Measurements from ENCODE around the gene PPP1R2.
"Not testable (repeated sequence)": the region's sequence is repeated elsewhere in the genome, so short reads cannot be mapped to it uniquely, and the experiment has no call there.

PPP1R2 gene

DNA sequence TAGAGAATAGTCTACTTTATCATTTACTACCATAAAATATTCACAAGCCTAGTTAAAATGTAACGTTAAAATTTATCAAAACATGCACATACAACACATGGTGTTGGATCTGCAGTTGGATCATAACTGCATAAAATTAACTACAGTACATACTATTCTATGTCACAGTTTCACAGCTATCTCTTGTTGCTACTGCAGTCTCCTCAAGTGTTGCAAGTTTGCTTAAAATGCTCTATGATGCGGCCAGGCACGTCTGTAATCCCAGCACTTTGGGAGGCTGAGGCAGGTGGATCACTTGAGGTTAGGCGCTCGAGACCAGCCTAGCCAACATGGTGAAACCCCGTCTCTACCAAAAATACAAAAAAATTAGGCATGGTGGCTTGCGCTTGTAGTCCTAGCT, 10.3 kb downstream of the PPP1R2 start:
- no peak for DNase-seq

DNA sequence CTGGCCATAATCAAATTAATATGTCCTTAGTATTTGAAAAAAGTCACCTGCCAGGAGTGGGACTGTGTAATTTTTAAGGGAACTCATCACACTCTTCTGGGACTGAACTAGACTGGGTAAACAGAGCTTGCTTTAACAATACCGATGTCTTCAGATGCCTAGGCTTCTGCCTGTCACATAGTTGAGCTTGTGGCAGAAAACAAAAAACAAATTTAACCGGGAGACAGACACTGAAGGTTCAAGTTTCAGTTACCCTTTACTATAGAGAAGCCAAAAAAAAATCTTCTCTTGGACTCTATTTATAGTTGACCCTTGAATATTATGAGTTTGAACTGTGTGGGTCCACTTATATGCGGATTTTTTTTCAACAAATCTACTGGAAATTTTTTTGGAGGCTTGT, 10.8 kb downstream of the PPP1R2 start:
- no peak for DNase-seq

DNA sequence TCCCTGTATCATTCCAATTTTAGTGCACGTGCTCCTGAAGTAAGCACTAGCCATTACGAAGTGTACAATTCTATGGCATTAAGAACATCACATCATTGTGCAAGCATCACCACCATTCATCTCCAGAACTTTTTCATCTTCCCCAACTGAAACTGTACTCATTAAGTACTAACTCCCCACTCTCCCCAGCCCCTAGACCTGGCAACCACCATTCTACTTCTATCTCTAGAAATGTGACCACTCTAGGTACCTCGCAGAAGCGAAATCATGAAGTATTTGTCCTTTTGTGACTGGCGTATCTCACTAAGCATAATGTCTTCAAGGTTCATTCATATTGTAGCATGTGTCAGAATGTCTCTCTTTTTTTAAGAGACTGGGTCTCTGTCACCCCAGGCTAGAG, 11.4 kb downstream of the PPP1R2 start:
- no peak for DNase-seq

DNA sequence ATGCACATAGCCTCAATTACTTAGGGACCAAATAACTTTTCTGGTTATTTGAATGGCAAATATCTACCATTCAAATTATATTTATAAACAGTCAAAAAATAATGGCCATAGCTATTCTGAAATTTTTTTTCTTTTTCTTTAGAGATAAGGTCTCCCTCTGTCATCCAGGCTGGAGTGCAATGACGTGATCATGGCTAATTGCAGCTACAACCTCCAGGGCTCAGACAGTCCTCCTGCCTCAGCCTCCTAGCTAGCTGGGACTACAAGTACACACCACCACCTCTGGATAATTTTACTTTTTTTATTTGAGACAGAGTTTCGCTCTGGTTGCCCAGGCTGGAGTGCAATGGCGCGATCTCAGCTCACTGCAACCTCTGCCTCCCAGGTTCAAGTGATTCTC, 16.6 kb downstream of the PPP1R2 start:
- no peak for DNase-seq

DNA sequence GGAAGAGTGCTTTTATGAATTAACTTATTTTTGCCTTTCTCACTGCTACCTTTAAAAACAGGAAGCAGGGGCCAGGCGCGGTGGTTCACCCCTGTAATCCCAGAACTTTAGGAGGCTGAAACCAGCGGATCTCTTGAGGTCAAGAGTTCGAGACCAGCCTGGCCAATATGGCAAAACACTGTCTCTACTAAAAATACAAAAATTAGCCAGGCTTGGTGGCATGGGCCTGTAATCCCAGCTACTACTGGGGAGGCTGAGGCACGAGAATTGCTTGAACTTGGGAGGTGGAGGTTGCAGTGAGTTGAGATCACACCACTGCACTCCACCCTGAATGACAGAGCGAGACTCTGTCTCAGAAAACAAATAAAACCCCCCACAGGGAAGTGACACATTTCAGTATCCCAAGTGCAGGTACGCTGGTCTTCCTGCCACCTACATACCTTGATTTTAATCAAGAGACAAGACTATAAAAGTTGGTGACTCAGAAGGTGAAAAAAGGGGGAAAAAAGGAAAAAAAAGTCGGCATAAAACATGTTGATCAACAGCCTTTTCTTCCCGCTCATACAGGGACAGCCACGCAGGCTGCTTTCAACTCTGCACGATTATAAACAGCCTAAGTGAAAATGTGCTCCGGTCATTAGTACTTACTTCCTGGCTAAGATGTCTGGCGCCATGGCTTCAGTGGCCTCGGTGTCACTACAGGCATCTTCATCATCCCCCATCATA, 18.8 kb downstream of the PPP1R2 start:
- DNase-seq: no peak

DNA sequence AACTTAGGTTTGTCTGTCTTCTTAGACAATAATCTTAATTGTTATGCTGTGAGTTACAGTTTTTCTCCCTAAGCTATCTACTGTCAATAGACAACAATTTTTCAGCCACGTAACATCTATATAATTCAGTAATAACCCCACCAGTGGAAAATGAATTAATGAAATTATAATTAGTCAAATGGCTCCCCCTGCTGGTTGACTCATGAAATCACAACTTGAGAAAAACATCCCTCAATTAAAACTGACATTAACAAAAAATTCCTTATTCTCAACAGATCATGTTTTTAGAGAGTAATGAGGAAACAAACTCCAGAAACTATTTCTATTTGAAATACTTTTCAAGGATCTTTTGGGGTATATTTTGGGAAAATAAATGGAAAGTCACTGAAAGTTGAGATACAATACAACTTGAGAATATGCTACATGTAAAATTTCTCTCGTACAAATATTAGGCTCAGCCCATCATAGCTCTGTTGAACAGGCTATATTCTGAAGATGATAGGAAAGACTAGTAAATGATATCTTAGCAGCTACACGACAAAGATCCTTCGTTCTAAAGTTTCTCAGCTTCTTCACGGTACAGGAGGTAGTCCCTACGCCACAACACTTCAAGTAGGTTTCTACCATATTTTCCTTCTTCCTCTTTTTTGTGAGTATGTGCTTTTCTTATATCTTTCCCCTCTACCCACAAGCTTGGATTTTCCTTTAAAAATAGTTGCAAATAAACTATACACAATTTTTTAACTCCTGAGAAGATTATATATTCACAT, 20.7 kb downstream of the PPP1R2 start:
- DNase-seq: peak; percentile 82

DNA sequence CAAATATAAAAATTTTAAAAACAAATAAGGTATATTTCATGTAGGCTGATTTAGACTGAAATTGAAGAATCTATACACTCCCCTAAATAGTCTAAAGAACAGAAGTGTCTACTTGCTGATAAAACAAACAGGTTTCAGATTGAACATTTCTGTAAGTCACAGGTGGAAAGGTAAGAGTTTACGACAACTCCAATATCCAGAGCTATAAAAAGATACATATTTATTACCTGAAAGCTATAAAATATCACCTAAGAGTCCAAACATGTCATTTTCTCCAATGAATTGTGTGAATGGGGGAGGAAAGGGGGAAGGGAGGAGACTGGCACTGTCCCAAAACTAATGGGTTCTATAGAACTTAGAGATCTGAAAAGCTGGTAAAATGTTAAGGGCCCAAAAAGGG, 26.1 kb downstream of the PPP1R2 start:
- no peak for DNase-seq

DNA sequence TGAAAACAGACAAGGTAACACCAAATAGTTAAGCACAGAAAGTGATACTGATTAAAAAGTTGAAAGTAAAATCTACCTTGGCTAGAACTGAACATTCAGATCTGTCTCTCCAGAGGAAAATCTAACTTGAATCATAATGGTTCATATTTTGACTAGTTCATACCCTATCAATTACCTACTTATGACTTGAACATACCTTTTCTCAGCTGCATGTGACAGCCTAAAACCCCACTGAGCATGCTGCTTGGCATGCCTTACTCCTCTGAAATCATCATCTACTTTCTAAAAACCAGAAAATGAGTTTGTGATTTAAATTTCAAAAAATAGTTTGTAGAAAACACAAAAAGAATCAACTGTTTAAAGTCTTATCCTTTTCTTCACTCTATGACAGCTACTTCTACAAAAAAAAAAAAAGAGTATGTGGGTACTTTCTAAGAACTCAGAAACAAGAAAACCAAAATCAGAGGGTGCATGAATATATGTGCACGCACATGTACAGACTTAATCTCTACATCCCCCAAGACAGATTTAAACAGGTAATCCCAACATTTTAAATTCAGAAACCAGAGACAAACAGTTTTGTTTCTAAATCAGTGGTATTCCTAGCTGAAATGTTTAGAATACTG, 28.4 kb downstream of the PPP1R2 start:
- not testable (repeated sequence) for DNase-seq

DNA sequence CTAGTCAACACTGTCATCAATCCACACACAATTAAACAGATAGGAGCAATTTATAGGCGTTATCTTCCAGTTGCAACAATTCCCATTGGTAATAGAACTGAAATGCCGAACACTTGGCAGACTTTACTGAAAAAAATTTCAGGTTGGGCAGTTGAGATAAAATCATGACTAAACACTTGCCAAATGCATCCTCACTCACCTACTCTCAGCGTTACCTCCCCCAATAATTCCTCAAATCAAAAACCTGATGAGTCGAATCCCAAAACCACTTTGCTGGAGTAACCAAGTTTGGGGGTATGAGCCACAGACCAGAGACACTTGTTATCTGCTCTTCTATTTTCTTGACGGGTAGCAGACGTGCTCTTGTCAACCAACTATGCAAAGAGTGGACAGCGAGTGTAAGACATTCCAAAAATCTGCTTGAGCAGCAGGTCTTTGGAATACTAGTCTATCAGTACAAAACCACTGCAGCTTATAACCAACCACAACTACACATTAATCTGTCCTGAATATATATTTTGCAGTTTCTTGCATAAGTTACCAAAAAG, 30.3 kb downstream of the PPP1R2 start:
- no peak for DNase-seq

DNA sequence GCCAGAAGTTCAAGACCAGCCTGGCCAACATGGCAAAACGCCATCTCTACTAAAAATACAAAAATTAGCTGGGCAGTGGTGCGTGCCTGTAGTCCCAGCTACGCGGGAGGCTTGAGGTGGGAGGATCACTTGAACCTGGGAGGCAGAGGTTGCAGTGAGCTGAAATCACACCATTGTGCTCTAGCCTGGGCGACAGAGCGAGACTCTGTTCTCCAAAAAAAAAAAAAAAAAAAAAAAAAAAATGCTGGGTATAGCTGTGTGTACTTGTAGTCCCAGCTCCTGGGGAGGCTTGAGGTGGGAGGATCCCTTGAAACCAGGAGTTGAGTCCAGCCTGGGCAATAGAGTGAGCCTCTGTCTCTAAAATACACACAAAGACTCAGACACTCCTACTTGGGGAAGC, 32.0 kb downstream of the PPP1R2 start:
- no peak for DNase-seq

DNA sequence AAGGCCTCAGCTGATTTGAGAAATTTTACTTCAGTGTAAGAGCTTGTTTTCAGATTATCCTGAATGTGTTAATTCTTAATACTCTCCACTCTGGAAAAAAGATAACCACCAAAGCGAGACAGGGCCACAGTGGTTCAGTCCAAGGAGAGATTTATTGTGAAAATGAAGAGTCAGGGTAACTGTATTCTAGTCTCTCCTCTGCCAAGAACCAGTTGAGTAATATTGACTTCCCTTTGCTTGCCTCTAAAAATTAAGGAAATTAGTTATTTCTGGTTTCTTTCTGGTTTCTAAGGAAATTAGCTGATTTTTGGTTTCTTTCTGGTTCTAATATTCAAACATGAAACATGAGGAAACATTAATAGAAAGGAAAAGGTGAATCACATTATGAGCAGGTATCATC, 34.9 kb downstream of the PPP1R2 start:
- DNase-seq: peak; percentile 6

DNA sequence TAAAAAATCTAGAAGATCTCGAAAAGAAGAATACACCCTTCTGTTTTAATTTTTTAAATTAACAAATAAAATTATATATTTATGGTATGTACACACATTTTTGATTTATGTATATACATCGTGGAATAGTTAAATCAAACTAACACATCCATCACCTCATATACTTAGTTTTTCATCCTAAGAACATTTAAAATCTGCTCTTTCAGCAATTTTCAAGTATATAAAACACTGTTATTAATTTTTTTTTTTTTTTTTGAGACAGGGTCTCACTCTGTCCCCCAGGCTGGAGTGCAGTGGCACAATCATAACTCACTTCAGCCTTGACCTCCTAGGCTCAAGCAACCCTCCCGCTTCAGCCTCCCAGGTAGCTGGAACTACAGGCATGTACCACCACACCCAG, 67.5 kb downstream of the PPP1R2 start:
- no peak for DNase-seq

DNA sequence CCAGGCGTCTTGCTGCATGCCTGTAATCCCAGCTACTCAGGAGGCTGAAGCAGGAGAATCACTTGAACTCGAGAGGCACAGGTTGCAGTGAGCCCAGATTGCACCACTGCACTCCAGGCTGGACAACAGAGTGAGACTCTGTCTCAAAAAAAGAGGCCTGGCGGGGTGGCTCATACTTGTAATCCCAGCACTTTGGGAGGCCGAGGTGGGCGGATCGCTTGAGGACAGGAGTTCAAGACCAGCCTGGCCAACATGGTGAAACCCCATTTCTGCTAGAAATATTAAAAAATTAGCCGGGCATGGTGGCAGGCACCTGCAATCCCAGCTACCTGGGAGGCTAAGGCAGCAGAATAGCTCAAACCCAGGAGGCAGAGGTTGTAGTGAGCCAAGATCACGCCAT, 68.0 kb downstream of the PPP1R2 start:
- DNase-seq: not testable (repeated sequence)

DNA sequence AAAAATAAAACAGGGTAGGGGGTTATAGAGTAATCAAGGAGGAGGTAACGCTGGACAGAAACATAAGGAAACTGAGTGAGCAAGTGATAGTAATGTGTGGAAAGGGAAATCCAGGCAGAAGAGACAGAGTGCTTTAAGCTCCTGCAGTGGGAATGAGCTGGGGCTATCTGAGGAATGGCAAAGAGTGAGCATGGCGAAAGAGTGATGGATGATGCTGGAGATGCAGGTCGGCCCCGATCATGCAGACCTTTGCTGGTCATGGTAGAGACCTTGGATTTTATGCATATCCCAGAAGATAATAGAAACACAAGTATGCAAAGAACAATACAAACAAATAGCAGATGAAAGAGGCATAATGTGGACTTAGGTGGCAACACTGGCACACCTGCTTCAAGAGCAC, 74.3 kb downstream of the PPP1R2 start:
- DNase-seq: no peak

DNA sequence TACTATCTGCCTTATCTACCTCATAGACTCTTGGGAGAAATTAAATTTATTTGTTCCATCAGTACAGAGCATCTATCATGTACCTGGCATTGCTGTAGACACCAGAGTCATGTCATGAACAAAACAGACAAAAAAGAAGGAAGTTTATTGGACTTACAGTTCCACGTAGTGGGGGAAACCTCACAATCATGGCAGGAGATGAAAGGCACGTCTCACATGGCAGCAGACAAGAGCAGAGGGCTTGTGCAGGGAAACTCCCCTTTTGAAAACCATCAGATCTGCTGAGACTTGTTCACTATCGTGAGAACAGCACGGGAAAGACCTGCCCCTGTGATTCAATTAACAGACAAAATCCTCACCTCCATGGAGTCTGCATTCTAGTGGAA, 74.7 kb downstream of the PPP1R2 start:
- DNase-seq: no peak

DNA sequence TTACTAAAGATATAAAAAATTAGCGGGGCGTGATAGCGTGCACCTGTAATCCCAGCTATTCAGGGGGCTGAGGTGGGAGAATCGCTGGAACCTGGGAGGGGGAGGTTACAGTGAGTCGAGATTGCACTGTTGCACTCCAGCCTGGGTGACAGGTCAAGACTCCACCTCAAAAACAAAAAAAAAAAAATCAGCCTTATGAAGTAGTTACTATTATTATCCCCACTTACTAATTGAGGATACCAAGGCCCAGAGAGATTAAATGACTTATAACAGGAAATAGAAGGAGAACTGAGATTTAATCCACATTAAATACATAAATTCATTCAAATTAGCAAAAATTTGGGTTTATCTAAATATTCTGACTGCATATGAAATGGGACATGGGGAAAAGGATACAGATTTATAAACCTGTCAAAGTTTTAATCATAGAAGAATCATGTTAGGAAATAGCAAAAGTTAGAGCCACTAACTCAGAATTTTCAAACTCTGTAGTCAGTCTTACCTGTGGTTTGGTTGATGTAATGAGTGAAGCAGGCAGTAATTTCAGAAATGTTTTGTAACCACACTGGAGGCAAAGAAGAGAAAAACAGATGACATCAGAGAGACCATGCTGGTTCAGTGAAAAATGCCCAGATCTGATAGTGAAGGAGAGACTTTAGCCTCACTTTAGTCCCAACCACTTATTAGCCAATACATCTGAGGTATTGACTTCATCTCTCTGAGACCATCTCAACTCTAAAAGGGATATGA, 75.3 kb downstream of the PPP1R2 start:
- DNase-seq: peak; percentile 41

DNA sequence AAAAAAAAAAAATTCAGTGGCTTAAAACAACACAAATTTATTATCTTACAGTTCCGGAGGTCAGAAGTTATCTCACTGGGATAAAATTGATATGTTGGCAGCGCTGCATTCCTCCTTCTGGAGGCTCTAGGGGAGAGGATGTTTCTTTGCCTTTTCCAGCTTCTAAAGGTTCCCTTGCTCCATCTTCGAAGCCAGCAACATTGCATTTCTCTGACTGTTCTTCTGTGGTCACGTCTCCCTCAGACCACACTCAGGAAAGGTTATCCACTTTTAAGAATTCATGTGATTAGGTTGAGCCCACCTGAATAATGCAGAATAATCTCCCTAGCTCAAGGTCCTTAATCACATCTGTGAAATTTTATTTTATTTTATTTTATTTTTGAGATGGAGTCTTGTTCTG, 76.9 kb downstream of the PPP1R2 start:
- DNase-seq: no peak

Measured in hematopoietic multipotent progenitor cell treated with erythropoietin and hydrocortisone succinate and interleukin-3 and kit ligand, for 6 days (in vitro differentiated cells).